Measurements from ENCODE around the gene CHD9. TPM values are rescaled to one million over a fixed set of nuclear protein-coding genes. Genes with fewer than 3 reads are reported as not detected.
A peak's percentile ranks its signal among the peaks of the same experiment; 100 is the strongest.

Gene CHD9
- total and polyA plus RNA-seq, 9 of the 15 experiments (the other 6 are each of a cell fraction or from before 2014, with no cell fraction given), result 29.0 to 69.3 (median 40.6) TPM

DNA sequence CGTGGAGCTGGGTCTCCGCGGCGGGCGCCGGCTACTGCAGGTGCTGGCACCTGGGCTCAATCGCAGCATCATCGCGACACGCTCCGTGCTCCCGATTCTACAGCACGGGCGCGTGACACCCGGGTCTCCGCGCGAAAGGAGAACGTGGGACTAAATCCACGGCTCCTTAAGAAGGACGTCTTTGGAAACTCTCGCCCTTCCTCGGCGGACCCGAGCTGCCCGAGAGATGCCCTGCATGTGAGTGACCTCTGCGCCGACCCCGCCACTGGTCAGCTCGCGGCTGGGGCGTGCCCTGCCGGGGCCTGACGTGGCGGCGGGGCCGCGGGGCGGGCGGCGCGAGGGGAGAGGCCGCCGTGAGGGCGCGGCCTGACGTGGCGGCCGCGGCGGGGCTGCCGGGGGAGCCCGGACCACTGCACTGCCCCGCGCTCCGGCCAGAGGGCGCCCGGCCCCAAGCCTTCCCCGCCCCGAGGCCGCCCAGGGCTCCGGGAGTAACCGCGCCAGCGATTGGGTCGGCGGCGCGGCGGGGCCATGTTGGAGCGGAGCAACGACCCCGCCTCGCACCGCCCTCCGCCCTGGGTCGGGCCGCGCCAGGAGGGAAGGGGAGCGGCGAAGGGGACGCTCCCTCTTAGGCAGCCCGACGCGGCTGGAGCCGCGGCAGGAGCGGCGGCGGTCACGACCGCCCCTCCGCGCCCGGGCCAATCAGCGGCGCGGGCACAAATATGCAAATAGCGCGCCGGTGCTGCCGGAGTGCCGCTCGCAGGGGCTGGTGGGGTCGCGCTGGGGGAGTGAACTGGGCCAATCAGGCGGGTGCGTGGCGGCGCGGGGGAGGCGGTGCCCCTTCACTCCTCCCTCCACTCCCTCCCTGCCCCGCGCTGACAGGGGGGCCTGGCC is 75.6 kb downstream of the CHD9 start (continued):
- TF ChIP-seq, protein P1, sequence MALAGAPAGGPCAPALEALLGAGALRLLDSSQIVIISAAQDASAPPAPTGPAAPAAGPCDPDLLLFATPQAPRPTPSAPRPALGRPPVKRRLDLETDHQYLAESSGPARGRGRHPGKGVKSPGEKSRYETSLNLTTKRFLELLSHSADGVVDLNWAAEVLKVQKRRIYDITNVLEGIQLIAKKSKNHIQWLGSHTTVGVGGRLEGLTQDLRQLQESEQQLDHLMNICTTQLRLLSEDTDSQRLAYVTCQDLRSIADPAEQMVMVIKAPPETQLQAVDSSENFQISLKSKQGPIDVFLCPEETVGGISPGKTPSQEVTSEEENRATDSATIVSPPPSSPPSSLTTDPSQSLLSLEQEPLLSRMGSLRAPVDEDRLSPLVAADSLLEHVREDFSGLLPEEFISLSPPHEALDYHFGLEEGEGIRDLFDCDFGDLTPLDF (CRISPR knock-in tag; IDR thresholded peaks at IDR 0.05), result 0 out of 2 replicates have a peak, but pooled peaks have one; percentile 60
- TF ChIP-seq, protein P2, sequence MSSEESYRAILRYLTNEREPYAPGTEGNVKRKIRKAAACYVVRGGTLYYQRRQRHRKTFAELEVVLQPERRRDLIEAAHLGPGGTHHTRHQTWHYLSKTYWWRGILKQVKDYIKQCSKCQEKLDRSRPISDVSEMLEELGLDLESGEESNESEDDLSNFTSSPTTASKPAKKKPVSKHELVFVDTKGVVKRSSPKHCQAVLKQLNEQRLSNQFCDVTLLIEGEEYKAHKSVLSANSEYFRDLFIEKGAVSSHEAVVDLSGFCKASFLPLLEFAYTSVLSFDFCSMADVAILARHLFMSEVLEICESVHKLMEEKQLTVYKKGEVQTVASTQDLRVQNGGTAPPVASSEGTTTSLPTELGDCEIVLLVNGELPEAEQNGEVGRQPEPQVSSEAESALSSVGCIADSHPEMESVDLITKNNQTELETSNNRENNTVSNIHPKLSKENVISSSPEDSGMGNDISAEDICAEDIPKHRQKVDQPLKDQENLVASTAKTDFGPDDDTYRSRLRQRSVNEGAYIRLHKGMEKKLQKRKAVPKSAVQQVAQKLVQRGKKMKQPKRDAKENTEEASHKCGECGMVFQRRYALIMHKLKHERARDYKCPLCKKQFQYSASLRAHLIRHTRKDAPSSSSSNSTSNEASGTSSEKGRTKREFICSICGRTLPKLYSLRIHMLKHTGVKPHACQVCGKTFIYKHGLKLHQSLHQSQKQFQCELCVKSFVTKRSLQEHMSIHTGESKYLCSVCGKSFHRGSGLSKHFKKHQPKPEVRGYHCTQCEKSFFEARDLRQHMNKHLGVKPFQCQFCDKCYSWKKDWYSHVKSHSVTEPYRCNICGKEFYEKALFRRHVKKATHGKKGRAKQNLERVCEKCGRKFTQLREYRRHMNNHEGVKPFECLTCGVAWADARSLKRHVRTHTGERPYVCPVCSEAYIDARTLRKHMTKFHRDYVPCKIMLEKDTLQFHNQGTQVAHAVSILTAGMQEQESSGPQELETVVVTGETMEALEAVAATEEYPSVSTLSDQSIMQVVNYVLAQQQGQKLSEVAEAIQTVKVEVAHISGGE (CRISPR knock-in tag; IDR thresholded peaks at IDR 0.05), result 0 out of 6 replicates have a peak, but pooled peaks of 1 of the 3 experiments have one; percentile 2
- TF ChIP-seq SMARCA4 (IDR thresholded peaks at IDR 0.05) (no peak), ZBED1 (IDR thresholded peaks at IDR 0.05) (peak; percentile 63; the same call in 1 of the 2 replicates), CREM (IDR thresholded peaks at IDR 0.05; ENCODE audit: low read depth) (peak; percentile 24), ESRRA (IDR thresholded peaks at IDR 0.05; ENCODE audit: borderline replicate concordance, low read depth) (peak; percentile 78), NR2C2 (CRISPR knock-in tag; IDR thresholded peaks at IDR 0.05) (no peak), NR2C2 (tag; IDR thresholded peaks at IDR 0.05) (peak; percentile 91), MEIS2 (IDR thresholded peaks at IDR 0.05; ENCODE audit: partially characterized antibody) (peak; percentile 44), ZNF174 (CRISPR knock-in tag; IDR thresholded peaks at IDR 0.05) (no peak), CCNT2 (IDR thresholded peaks at IDR 0.05; ENCODE audit: borderline replicate concordance, extremely low read depth, insufficient read length, low read depth, low read length) (peak; percentile 86)
- TF ChIP-seq, protein P3, sequence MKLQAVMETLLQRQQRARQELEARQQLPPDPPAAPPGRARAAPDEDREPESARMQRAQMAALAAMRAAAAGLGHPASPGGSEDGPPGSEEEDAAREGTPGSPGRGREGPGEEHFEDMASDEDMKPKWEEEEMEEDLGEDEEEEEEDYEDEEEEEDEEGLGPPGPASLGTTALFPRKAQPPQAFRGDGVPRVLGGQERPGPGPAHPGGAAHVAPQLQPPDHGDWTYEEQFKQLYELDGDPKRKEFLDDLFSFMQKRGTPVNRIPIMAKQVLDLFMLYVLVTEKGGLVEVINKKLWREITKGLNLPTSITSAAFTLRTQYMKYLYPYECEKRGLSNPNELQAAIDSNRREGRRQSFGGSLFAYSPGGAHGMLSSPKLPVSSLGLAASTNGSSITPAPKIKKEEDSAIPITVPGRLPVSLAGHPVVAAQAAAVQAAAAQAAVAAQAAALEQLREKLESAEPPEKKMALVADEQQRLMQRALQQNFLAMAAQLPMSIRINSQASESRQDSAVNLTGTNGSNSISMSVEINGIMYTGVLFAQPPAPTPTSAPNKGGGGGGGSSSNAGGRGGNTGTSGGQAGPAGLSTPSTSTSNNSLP (IDR thresholded peaks at IDR 0.05; ENCODE audit: borderline replicate concordance, low read depth, low read length), result peak; percentile 11; the same call in 1 of the 2 replicates
- TF ChIP-seq, protein P4, sequence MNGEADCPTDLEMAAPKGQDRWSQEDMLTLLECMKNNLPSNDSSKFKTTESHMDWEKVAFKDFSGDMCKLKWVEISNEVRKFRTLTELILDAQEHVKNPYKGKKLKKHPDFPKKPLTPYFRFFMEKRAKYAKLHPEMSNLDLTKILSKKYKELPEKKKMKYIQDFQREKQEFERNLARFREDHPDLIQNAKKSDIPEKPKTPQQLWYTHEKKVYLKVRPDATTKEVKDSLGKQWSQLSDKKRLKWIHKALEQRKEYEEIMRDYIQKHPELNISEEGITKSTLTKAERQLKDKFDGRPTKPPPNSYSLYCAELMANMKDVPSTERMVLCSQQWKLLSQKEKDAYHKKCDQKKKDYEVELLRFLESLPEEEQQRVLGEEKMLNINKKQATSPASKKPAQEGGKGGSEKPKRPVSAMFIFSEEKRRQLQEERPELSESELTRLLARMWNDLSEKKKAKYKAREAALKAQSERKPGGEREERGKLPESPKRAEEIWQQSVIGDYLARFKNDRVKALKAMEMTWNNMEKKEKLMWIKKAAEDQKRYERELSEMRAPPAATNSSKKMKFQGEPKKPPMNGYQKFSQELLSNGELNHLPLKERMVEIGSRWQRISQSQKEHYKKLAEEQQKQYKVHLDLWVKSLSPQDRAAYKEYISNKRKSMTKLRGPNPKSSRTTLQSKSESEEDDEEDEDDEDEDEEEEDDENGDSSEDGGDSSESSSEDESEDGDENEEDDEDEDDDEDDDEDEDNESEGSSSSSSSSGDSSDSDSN (IDR thresholded peaks at IDR 0.05; ENCODE audit: borderline replicate concordance in 1 of 2, low read depth in 2 of 2, low read length in 2 of 2), result peak; percentile 84 to 93; a peak in 3 of 4 replicates
- TF ChIP-seq, protein P5, sequence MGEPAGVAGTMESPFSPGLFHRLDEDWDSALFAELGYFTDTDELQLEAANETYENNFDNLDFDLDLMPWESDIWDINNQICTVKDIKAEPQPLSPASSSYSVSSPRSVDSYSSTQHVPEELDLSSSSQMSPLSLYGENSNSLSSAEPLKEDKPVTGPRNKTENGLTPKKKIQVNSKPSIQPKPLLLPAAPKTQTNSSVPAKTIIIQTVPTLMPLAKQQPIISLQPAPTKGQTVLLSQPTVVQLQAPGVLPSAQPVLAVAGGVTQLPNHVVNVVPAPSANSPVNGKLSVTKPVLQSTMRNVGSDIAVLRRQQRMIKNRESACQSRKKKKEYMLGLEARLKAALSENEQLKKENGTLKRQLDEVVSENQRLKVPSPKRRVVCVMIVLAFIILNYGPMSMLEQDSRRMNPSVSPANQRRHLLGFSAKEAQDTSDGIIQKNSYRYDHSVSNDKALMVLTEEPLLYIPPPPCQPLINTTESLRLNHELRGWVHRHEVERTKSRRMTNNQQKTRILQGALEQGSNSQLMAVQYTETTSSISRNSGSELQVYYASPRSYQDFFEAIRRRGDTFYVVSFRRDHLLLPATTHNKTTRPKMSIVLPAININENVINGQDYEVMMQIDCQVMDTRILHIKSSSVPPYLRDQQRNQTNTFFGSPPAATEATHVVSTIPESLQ (CRISPR knock-in tag; IDR thresholded peaks at IDR 0.05), result no peak
